ENCODE measurements around the gene FNDC3B.

The FNDC3B gene

DNA sequence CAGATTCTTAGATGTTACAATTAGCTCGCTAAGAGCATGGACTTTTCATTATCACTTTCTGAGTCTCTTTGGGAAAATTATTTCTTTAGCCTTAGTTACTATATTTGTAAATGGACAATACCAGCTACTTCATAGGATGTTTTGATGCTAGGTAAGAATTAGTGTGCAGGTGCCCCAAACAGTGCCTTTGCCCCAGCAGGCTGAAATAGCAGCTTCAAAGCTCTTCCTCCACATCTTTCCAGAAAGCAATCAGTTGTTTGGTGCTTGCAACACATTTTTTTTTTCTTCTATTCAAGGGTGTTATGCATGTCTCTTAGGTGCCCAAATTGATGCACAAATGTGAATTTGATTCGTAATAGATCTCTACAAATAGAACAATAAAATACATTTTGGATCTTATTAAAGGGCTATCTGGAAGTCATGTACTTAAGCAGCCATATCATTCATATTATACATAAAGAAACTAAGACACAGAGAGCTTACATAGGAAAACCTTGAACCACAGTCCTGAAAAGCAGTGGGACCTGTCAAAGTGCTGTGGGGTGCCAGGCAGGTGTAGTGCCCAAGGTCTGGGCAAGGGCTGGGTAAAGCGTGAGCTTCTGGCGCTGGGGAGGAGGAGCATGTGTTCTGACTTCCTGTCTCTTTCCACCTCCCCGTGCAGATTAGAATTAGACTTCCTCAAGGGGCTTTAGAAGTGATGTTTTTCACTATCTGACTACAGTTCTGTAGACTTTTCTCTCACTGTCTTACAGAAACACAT is 62.9 kb downstream of the FNDC3B start:
- peaks cover 9% of the 10 kb centered on the region for H4K20me1 ChIP-seq (ENCODE audit: insufficient read depth, low read length, poor library complexity, severe bottlenecking)
- H3K4me2 ChIP-seq (ENCODE audit: low read depth, low read length, poor library complexity, severe bottlenecking) = peak overlapping the region; percentile 74
- H3K9me2 ChIP-seq (replicated peaks; ENCODE audit: low read depth, low read length) = no peaks in the 10 kb centered on the region
- peak overlapping the region; percentile 53 for H3K4me3 ChIP-seq (ENCODE audit: low read length, poor library complexity, severe bottlenecking)
- peaks cover 48% of the 10 kb centered on the region for H3K79me2 ChIP-seq (ENCODE audit: insufficient read depth, low read length)
- peaks cover 30% of the 10 kb centered on the region for H3K4me1 ChIP-seq (ENCODE audit: insufficient read depth, low read length, poor library complexity, severe bottlenecking)
- no peaks in the 10 kb centered on the region for H3K27me3 ChIP-seq (ENCODE audit: insufficient read depth, low read length, poor library complexity, severe bottlenecking)
- no peak for TF ChIP-seq EZH2phosphoT487 (IDR thresholded peaks at IDR 0.05; ENCODE audit: borderline replicate concordance)
- TF ChIP-seq CTCF (conservative IDR thresholded peaks at IDR 0.05; ENCODE audit: low read length) = no peak
- H2AFZ ChIP-seq (ENCODE audit: low read length) = no peak overlapping the region
- peaks cover 6% of the 10 kb centered on the region; the same call in 1 of the 2 replicates for H3F3A ChIP-seq (ENCODE audit: low read depth)
- peak overlapping the region; percentile 24 for H3K9ac ChIP-seq (ENCODE audit: low read depth, low read length, poor library complexity, severe bottlenecking)
- no peaks in the 10 kb centered on the region for H3K36me3 ChIP-seq (ENCODE audit: insufficient read depth, low read length)
- H3K9me3 ChIP-seq (ENCODE audit: insufficient read depth, low read depth, low read length) = no peaks in the 10 kb centered on the region

GRCh38 chr3:172102883-172103310 is 63.5 kb downstream of the FNDC3B start:
- peaks cover 7% of the 10 kb centered on the region; the same call in 1 of the 2 replicates for H3F3A ChIP-seq (ENCODE audit: low read depth)
- peaks cover 36% of the 10 kb centered on the region for H3K4me1 ChIP-seq (ENCODE audit: insufficient read depth, low read length, poor library complexity, severe bottlenecking)
- H3K79me2 ChIP-seq (ENCODE audit: insufficient read depth, low read length) = peaks cover 47% of the 10 kb centered on the region
- TF ChIP-seq CTCF (conservative IDR thresholded peaks at IDR 0.05; ENCODE audit: low read length) (no peak), EZH2phosphoT487 (IDR thresholded peaks at IDR 0.05; ENCODE audit: borderline replicate concordance) (no peak)
- H3K4me3 ChIP-seq (ENCODE audit: low read length, poor library complexity, severe bottlenecking) = peak overlapping the region; percentile 53
- H3K36me3 ChIP-seq (ENCODE audit: insufficient read depth, low read length) = no peaks in the 10 kb centered on the region
- peak overlapping the region; percentile 24 for H3K9ac ChIP-seq (ENCODE audit: low read depth, low read length, poor library complexity, severe bottlenecking)
- no peaks in the 10 kb centered on the region for H3K9me3 ChIP-seq (ENCODE audit: insufficient read depth, low read depth, low read length)
- peak overlapping the region; percentile 74 for H3K4me2 ChIP-seq (ENCODE audit: low read depth, low read length, poor library complexity, severe bottlenecking)
- no peaks in the 10 kb centered on the region for H3K9me2 ChIP-seq (replicated peaks; ENCODE audit: low read depth, low read length)
- H4K20me1 ChIP-seq (ENCODE audit: insufficient read depth, low read length, poor library complexity, severe bottlenecking) = peaks cover 15% of the 10 kb centered on the region
- H2AFZ ChIP-seq (ENCODE audit: low read length) = no peak overlapping the region
- no peaks in the 10 kb centered on the region for H3K27me3 ChIP-seq (ENCODE audit: insufficient read depth, low read length, poor library complexity, severe bottlenecking)

- peaks cover 7% of the 10 kb centered on the region; the same call in 1 of the 2 replicates for H3F3A ChIP-seq (ENCODE audit: low read depth)
- H3K9me3 ChIP-seq (ENCODE audit: insufficient read depth, low read depth, low read length) = no peaks in the 10 kb centered on the region
- no peak overlapping the region for H2AFZ ChIP-seq (ENCODE audit: low read length)
- no peaks in the 10 kb centered on the region for H3K27me3 ChIP-seq (ENCODE audit: insufficient read depth, low read length, poor library complexity, severe bottlenecking)
- TF ChIP-seq CTCF (conservative IDR thresholded peaks at IDR 0.05; ENCODE audit: low read length) = no peak
- TF ChIP-seq EZH2phosphoT487 (IDR thresholded peaks at IDR 0.05; ENCODE audit: borderline replicate concordance) = no peak
- no peaks in the 10 kb centered on the region for H3K9me2 ChIP-seq (replicated peaks; ENCODE audit: low read depth, low read length)
- no peak overlapping the region for H3K4me2 ChIP-seq (ENCODE audit: low read depth, low read length, poor library complexity, severe bottlenecking)
- no peaks in the 10 kb centered on the region for H3K36me3 ChIP-seq (ENCODE audit: insufficient read depth, low read length)
- peaks cover 39% of the 10 kb centered on the region for H3K79me2 ChIP-seq (ENCODE audit: insufficient read depth, low read length)
- peaks cover 23% of the 10 kb centered on the region for H4K20me1 ChIP-seq (ENCODE audit: insufficient read depth, low read length, poor library complexity, severe bottlenecking)
- no peak overlapping the region for H3K4me3 ChIP-seq (ENCODE audit: low read length, poor library complexity, severe bottlenecking)
- peaks cover 43% of the 10 kb centered on the region for H3K4me1 ChIP-seq (ENCODE audit: insufficient read depth, low read length, poor library complexity, severe bottlenecking)
- H3K9ac ChIP-seq (ENCODE audit: low read depth, low read length, poor library complexity, severe bottlenecking) = no peak overlapping the region
Observed at GRCh38 chr3:172103724-172104123, 64.3 kb downstream of the FNDC3B start.

All from Loucy (cell line).